Stimulated activated CD4-positive, alpha-beta T cell treated with anti-CD3 and anti-CD28 coated beads, TNF-alpha, amount 100 ng/mL, for 4 hours (primary cell): ENCODE data around the gene NEDD4L.
"Not testable (repeated sequence)": the region's sequence is repeated elsewhere in the genome, so short reads cannot be mapped to it uniquely, and the experiment has no call there.

Experiments
- DNase-seq, 3 experiments: peaks; one replicate each; pipeline ENCODE4 v3.0.0-alpha.2; 2020; ENCODE audit warnings: low read depth in 3 of 3

Gene NEDD4L

GRCh38 chr18:58264840-58265239 is 220.8 kb downstream of the NEDD4L start:
- DNase-seq = no peak

GRCh38 chr18:58265489-58265888 is 221.5 kb downstream of the NEDD4L start:
- DNase-seq = not testable (repeated sequence)

- no peak for DNase-seq
Observed at GRCh38 chr18:58266291-58266690, 222.3 kb downstream of the NEDD4L start.

- DNase-seq = no peak
Observed at GRCh38 chr18:58267493-58267892, 223.5 kb downstream of the NEDD4L start.

- DNase-seq = no peak
Observed at GRCh38 chr18:58268849-58269248, 224.8 kb downstream of the NEDD4L start.

GRCh38 chr18:58269931-58270330 is 225.9 kb downstream of the NEDD4L start:
- no peak for DNase-seq

GRCh38 chr18:58270396-58270795 is 226.4 kb downstream of the NEDD4L start:
- DNase-seq = no peak

- DNase-seq = no peak
Observed at GRCh38 chr18:58271770-58272169, 227.7 kb downstream of the NEDD4L start.

GRCh38 chr18:58272209-58272608 is 228.2 kb downstream of the NEDD4L start:
- DNase-seq = no peak

GRCh38 chr18:58272779-58273435 is 228.9 kb downstream of the NEDD4L start:
- no peak for DNase-seq

GRCh38 chr18:58275176-58275575 is 231.2 kb downstream of the NEDD4L start:
- no peak for DNase-seq

GRCh38 chr18:58276789-58277739 is 233.0 kb downstream of the NEDD4L start:
- DNase-seq = no peak

- no peak for DNase-seq
Observed at GRCh38 chr18:58279504-58280175, 235.6 kb downstream of the NEDD4L start.

- DNase-seq = no peak
Observed at GRCh38 chr18:58280191-58280590, 236.2 kb downstream of the NEDD4L start.

- DNase-seq = not testable (repeated sequence)
Observed at GRCh38 chr18:58282872-58283271, 238.8 kb downstream of the NEDD4L start.

- no peak for DNase-seq
Observed at GRCh38 chr18:58284699-58285448, 240.8 kb downstream of the NEDD4L start.

GRCh38 chr18:58285449-58286130 is 241.6 kb downstream of the NEDD4L start:
- DNase-seq = no peak

- no peak for DNase-seq
Observed at GRCh38 chr18:58286632-58287352, 242.8 kb downstream of the NEDD4L start.

- DNase-seq = no peak
Observed at GRCh38 chr18:58287353-58288274, 243.6 kb downstream of the NEDD4L start.
